C4-2B (cell line): ENCODE data around the gene CORIN.
"Not testable (repeated sequence)": the region's sequence is repeated elsewhere in the genome, so short reads cannot be mapped to it uniquely, and the experiment has no call there.

Experiments
- ZFX ChIP-seq: fragments of 450-650 bp; IDR thresholded peaks from 2 replicates; pipeline ENCODE4 v1.6.1; 2017
- TF ChIP-seq, protein P1 (sequence below): fragments of 450-650 bp; conservative IDR thresholded peaks from 2 replicates; pipeline ENCODE4 v1.5.1; 2017; ENCODE audit warnings: mild to moderate bottlenecking

DNA sequence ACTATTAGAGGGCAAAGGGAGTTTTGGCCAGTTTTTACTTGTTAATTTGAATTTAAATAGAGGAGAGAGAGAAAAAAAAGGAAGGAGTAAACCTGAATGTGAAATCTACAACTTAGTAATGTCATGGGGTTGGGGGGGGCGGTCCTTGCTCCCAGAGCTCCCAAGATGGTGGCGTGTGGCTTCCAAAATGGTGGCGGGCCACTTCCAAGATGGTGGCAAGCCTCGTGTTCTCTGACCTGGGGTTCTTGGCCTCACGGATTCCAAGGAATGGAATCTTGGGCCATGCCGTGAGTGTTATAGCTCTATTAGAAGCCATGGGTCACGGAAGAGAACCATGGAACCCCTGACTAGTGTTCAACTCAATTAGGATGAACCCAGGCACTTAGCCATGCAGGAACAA is 287.5 kb downstream of the CORIN start:
- TF ChIP-seq, protein P1, sequence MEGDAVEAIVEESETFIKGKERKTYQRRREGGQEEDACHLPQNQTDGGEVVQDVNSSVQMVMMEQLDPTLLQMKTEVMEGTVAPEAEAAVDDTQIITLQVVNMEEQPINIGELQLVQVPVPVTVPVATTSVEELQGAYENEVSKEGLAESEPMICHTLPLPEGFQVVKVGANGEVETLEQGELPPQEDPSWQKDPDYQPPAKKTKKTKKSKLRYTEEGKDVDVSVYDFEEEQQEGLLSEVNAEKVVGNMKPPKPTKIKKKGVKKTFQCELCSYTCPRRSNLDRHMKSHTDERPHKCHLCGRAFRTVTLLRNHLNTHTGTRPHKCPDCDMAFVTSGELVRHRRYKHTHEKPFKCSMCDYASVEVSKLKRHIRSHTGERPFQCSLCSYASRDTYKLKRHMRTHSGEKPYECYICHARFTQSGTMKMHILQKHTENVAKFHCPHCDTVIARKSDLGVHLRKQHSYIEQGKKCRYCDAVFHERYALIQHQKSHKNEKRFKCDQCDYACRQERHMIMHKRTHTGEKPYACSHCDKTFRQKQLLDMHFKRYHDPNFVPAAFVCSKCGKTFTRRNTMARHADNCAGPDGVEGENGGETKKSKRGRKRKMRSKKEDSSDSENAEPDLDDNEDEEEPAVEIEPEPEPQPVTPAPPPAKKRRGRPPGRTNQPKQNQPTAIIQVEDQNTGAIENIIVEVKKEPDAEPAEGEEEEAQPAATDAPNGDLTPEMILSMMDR, result not testable (repeated sequence)
- TF ChIP-seq ZFX, result not testable (repeated sequence)
